GM19351 (cell line): Measurements from ENCODE around the gene KCNMB1.
A peak's percentile ranks its signal among the peaks of the same experiment; 100 is the strongest.

Source experiments
- ATAC-seq: cut with Tn5 transposase; IDR thresholded peaks from one replicate; pipeline ENCODE4 v1.9.1; 2021; ENCODE audit warnings: mild to moderate bottlenecking, moderate library complexity; ENCODE audit not compliant: unreplicated experiment

KCNMB1 gene

GRCh38 chr5:170343177-170343576 lies 46.0 kb downstream of the KCNMB1 start:
- ATAC-seq, result no peak

- ATAC-seq, result no peak
These were observed 46.9 kb downstream of the KCNMB1 start for GRCh38 chr5:170342153-170342725.

DNA sequence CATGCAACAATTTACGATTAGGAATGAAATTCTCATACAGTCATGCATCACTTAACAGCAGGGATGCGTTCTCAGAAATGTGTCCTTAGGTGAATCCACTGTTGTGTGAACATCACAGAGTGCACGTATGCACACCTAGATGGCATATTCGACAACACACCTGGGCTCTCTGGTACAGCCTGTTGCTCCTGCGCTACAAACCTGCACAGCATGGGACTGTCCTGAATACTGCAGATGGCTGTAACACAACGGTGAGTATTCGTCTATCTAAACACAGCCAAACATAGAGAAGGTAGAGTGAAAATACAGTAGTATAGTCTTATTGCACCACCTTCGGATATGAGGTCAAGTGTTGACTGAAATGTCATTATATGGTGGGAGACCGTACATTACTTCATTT lies 47.6 kb downstream of the KCNMB1 start:
- ATAC-seq, result no peak

DNA sequence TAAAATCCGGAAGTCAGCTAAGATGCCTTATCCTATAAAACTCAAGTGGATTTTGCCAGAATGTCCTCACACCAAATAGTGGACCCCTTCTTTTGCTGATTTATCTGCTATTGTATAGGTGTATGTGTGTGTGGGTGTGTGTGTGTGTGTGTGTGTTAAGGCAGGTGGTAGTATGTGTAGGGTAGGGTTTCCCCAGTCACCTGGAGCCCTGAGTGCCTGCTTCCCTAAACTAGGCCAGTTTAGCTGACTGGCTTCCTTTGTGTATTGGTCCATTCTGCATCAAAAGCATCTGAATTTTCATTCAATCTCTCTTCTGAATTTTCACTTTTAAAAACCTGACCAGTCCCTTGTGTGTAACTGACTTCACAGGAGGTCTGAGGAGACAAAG lies 49.4 kb downstream of the KCNMB1 start:
- no peak for ATAC-seq

- peak; percentile 97 for ATAC-seq
These were observed 50.0 kb downstream of the KCNMB1 start for GRCh38 chr5:170338933-170339779.

- ATAC-seq, result no peak
These were observed 50.9 kb downstream of the KCNMB1 start for GRCh38 chr5:170338291-170338690.

DNA sequence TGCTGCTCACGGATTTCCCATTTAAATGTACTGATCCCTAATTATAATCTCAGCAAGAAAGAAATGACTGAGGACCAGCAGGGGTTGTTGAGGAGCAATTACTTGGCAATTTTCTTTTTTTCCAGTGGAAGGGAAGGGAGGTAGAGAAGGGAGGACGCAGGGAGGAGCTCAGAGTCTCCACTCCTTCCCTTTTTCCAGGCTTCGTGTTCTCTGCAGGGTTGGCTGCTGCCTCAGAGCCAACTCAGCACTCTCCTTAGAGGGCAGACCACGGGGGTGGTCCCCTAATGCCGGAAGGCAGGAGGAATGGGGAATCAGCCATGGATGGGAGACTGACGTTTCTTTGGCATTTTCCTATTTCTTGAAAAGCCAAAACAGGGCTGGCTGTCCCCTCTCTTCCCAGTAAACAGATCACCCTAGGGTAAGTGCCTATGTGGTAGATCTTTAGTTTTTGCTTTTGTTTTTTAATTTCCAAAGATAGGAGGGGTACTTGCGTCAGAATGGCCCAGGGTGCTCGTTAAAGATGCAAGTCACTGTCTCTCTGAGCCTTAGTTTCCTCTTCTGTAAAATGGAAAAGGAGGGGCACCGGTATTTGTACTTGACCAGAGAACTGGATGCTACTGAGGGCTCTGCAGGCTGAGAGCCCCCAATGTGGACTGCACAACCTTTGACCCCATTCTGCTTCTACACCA lies 52.0 kb downstream of the KCNMB1 start:
- ATAC-seq, result no peak

GRCh38 chr5:170336065-170336464 lies 53.1 kb downstream of the KCNMB1 start:
- no peak for ATAC-seq

- ATAC-seq, result no peak
These were observed 54.5 kb downstream of the KCNMB1 start for GRCh38 chr5:170334626-170335025.

GRCh38 chr5:170333161-170333910 lies 55.8 kb downstream of the KCNMB1 start:
- peak; percentile 36 for ATAC-seq

GRCh38 chr5:170332058-170332457 lies 57.1 kb downstream of the KCNMB1 start:
- no peak for ATAC-seq

DNA sequence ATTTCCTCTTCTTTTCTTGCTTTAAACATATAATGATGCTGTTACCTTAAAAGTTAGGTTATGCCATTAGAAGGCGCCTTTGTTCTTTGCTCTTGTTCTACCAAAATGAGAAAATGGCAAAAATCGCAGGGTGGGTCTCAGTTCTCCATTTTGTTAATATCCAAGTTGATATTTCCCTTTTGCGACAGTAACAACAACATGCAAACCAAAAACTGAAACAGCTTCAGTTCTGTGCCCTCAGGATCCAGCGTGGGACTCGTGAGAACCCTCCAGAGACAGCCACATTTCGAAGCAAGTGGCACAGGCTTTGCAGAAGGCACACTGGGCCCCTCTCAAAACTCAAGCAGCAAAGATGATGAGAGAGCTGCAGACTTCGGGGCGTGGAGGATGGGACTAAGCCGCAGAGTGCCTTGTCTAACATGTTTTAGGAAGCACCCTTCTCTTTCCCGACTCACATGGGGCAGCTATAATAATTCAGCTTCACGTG lies 58.6 kb downstream of the KCNMB1 start:
- no peak for ATAC-seq

DNA sequence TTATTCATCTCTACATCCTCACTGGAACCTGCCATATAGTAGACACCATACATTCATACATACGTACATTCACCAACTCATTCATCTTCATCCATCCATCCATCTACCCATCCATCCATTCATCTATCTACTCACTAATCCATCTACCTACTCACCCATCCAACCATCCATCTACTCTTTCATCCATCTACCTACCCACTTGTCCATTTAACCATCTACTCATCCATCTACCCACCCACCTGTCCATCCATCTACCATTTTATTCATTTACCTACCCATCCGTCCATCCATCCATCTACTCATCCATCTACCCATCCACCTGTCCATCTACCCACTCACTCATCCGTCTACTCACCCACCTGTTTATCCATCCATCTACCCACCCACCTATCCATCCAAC lies 59.6 kb downstream of the KCNMB1 start:
- ATAC-seq, result no peak

DNA sequence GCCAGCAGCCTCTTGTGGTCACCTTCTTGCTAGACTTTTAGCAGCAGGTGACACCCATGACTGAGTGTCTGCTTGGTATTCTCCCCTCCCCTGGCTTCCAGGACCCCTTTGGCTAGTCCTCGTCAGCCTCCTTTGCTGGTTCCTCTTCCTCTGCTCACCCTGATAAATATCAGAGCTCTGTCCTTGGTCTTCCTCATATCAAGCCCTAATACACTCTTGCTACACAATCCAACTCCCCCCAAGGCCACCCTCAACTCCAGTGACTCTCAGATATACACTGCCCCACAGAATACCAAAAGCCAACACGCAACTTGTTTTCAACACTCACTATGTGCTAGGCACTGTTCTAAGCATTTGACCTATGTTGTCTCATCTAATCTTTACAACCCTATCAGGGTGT lies 61.3 kb downstream of the KCNMB1 start:
- ATAC-seq, result no peak

DNA sequence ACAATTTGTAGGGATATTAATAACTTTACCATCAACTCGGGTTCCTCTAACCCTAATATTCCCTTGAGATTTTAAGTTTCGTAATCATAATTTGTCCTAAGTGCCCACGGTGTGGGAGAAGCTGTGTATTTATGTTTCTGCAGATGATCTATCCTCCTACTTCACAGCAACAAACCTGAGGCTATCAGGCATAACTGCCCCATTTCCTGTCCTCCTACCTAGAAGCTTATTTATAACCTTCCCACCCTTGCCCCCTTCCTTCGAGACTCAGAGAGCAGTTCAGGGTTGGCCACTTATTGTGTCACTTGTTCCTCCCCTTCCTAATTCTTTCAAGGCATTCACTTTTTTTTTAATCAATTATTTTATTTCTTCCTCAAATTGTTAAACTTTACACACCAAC lies 62.0 kb downstream of the KCNMB1 start:
- ATAC-seq, result peak; percentile 44
